HFF-Myc (cell line): Measurements from ENCODE around the gene CASKIN1.

Experiments
- DNase-seq: peaks from one replicate; pipeline ENCODE4 v3.0.0-alpha.2; 2011; ENCODE audit warnings: low read depth; ENCODE audit errors: extremely low read depth
- H3K4me3 ChIP-seq: replicated peaks from 2 replicates; pipeline ENCODE4 v1.5.1; 2011; ENCODE audit warnings: low read depth, mild to moderate bottlenecking, control low read depth, low read length
- TF ChIP-seq, protein P1 (sequence below): IDR thresholded peaks from 2 replicates; pipeline ENCODE4 v1.5.1; 2012; ENCODE audit warnings: mild to moderate bottlenecking, low read depth, low read length, control low read depth; ENCODE audit errors: missing control alignments

CASKIN1 gene

DNA sequence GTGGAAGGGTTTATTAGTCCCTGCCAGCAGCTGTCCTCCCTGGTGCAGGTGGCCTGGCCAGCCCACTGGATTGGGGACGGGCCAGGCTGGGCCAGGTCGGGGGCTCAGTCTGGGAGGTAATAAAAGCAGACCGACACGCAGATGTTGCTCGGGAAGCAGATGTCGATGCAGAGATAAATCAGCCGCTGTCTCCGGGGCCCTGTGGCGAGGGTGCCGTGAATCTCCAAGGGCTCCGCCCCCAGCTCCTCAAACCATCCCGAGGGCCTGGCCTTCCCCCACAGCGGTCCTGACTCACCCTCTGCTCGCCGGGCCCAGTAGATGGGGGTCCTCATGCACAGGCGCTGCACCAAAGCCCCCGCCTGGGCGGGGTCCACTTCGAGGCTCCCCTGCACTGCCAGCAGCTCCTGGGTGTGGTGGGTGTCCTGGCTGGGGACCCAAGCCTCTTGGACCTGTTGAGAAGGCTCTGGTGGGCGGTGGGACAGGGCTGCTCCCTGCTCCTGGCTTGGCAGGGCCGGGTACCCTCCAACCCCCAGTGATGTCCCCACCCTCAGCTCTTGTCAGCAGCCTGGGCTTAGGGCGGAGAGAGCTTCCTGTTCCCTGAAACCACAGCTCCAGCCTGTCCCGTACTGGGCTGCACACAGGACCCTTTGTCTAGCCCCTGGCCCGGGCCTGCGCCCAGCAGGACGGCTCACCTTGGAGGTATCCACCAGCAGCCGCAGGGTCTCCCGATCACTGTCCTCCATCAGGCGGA lies 13.0 kb upstream of the CASKIN1 start:
- H3K4me3 ChIP-seq, result no peak overlapping the region
- TF ChIP-seq, protein P1, sequence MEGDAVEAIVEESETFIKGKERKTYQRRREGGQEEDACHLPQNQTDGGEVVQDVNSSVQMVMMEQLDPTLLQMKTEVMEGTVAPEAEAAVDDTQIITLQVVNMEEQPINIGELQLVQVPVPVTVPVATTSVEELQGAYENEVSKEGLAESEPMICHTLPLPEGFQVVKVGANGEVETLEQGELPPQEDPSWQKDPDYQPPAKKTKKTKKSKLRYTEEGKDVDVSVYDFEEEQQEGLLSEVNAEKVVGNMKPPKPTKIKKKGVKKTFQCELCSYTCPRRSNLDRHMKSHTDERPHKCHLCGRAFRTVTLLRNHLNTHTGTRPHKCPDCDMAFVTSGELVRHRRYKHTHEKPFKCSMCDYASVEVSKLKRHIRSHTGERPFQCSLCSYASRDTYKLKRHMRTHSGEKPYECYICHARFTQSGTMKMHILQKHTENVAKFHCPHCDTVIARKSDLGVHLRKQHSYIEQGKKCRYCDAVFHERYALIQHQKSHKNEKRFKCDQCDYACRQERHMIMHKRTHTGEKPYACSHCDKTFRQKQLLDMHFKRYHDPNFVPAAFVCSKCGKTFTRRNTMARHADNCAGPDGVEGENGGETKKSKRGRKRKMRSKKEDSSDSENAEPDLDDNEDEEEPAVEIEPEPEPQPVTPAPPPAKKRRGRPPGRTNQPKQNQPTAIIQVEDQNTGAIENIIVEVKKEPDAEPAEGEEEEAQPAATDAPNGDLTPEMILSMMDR, result no peak
- DNase-seq, result no peak

DNA sequence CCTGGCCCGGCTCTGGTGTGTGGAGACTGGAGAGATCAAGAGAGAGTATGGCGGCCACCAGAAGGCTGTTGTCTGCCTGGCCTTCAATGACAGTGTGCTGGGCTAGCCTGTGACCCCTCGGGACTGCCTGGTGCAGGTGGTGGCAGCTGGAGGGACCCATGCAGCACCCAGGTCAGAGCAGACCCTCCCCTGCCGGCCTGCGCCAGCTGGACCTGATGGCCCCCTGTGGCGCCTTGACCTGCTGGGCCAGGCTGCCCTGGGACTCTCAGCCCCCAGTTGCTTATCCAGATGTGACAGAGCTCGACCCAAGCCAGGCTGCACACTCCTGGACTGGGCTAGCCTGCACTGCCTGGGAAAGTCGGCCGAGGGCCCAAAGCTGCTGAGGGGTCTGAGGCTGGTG lies 12.4 kb upstream of the CASKIN1 start:
- H3K4me3 ChIP-seq, result no peak overlapping the region
- DNase-seq, result no peak

DNA sequence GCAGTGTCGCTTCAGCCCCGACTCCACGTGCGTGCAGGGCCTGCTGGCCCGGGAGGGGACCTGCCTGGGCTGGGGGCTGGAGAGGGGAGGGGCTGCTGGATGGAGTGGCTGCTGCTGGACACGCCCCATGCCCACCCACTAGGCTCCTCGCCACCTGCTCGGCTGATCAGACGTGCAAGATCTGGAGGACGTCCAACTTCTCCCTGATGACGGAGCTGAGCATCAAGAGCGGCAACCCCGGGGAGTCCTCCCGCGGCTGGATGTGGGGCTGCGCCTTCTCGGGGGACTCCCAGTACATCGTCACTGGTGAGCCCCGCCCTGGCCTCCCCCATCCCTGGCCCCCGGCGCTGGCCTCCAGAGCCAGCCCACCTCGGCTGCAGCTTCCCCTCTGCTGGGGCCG lies 11.9 kb upstream of the CASKIN1 start:
- no peak overlapping the region for H3K4me3 ChIP-seq
- DNase-seq, result no peak
- TF ChIP-seq, protein P1, result no peak

More for the DNA sequence above, 12.4 kb upstream of the CASKIN1 start:
- TF ChIP-seq, protein P1, result no peak

DNA sequence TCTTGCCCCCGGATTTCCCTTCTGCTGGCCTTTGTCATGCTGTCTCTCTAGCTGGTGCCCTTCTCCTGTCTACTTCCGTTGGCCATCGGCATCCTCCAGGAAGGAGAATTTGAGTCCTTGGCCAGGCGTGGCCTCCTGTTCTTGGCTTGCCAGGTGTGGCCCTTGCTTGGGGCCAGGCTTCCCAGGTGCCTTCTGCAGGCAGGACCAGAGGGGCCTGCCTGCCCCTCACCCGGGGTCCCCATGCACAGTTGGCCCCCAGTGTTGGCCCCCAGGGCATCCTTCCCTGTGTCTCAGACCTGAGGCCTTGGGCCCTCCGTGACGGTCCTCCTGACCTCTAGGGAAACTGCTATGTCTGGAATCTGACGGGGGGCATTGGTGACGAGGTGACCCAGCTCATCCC lies 11.5 kb upstream of the CASKIN1 start:
- DNase-seq, result no peak
- TF ChIP-seq, protein P1, result no peak
- H3K4me3 ChIP-seq, result no peak overlapping the region

DNA sequence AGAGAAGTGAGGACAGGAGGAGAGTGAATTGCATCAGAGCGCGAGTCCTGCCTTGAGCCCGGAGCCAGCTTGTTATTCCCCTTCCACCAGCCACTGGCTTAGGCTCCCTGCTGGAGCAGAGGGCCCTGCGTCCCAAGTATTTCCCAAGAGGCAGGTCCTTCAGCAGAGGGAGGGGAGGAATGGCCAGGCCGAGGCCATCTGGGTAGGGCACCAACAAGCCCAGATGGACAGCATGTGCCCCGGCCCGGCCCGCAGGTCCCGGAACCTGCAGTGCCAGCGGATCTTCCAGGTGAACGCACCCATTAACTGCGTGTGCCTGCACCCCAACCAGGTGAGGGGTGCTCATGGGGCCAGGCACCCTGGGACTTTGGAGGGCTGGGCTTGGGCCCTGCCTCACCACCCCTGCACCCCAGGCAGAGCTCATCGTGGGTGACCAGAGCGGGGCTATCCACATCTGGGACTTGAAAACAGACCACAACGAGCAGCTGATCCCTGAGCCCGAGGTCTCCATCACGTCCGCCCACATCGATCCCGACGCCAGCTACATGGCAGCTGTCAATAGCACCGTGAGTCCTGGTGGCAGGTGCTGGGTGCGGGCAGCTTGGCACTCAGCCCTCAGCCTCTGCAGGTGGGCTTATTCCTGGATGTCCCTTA lies 10.5 kb upstream of the CASKIN1 start:
- peak overlapping the region; percentile 84 for H3K4me3 ChIP-seq
- TF ChIP-seq, protein P1, result no peak
- no peak for DNase-seq

DNA sequence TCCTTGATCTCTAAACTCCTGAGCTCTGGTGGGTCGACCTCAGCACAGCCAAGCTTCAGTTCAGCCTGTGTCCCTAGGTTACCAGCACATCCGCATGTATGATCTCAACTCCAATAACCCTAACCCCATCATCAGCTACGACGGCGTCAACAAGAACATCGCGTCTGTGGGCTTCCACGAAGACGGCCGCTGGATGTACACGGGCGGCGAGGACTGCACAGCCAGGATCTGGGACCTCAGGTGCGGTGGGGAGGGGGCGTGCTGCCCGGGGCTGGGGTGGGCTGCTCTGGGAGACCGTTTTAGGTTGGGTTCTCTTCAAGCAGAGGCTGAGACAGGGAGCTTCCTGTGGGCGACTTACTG lies 10.0 kb upstream of the CASKIN1 start:
- no peak for DNase-seq
- peak overlapping the region; percentile 84 for H3K4me3 ChIP-seq
- TF ChIP-seq, protein P1, result no peak
